Measurements from ENCODE around the gene FGF12. TPM values are rescaled to one million over a fixed set of nuclear protein-coding genes. Genes with fewer than 3 reads are reported as not detected.

Gene FGF12
- total and polyA plus RNA-seq, 5 experiments from 2014 or later = not detected

GRCh38 chr3:192570315-192570714 lies 157.0 kb downstream of the FGF12 start:
- peaks cover 11 to 50% (median 15%) of the 10 kb centered on the region in 5 donors for H3K27me3 Mint-ChIP-seq
- peaks cover 0 to 4% (median 0%) of the 10 kb centered on the region in 9 donors for H3K9me3 Mint-ChIP-seq
- no peak overlapping the region for H3K4me3 Mint-ChIP-seq
- peaks cover 0 to 10% (median 5%) of the 10 kb centered on the region in 4 donors for H3K4me1 Mint-ChIP-seq
- ATAC-seq = no peak
- no peak overlapping the region for H3K27ac Mint-ChIP-seq
- no peaks in the 10 kb centered on the region for H3K36me3 Mint-ChIP-seq
- DNase-seq = no peak
- POLR2A ChIA-PET = no interaction called here

GRCh38 chr3:192566706-192567290 lies 160.5 kb downstream of the FGF12 start:
- DNase-seq (peak; percentile 13 to 66 (median 31)), ATAC-seq (peak in 1 of 2 donors; percentile 52)
- no peak overlapping the region for H3K27ac Mint-ChIP-seq
- H3K4me1 Mint-ChIP-seq = peaks cover 0 to 10% (median 5%) of the 10 kb centered on the region in 4 donors
- no peaks in the 10 kb centered on the region for H3K9me3 Mint-ChIP-seq
- peaks cover 7 to 42% (median 15%) of the 10 kb centered on the region in 5 donors for H3K27me3 Mint-ChIP-seq
- POLR2A ChIA-PET = no interaction called here
- H3K36me3 Mint-ChIP-seq = no peaks in the 10 kb centered on the region
- no peak overlapping the region for H3K4me3 Mint-ChIP-seq

GRCh38 chr3:192564611-192565010 lies 162.7 kb downstream of the FGF12 start:
- Mint-ChIP-seq H3K36me3 (no peaks in the 10 kb centered on the region), H3K27ac (no peak overlapping the region)
- POLR2A ChIA-PET = no interaction called here

GRCh38 chr3:192563417-192563816 lies 163.9 kb downstream of the FGF12 start:
- POLR2A ChIA-PET = no interaction called here

More at GRCh38 chr3:192564611-192565010, 162.7 kb downstream of the FGF12 start:
- Mint-ChIP-seq H3K4me1 (no peaks in the 10 kb centered on the region), H3K27me3 (peaks cover 3 to 30% (median 5%) of the 10 kb centered on the region in 5 donors), H3K4me3 (no peak overlapping the region), H3K9me3 (no peaks in the 10 kb centered on the region)
- no peak for ATAC-seq
- DNase-seq = no peak

DNA sequence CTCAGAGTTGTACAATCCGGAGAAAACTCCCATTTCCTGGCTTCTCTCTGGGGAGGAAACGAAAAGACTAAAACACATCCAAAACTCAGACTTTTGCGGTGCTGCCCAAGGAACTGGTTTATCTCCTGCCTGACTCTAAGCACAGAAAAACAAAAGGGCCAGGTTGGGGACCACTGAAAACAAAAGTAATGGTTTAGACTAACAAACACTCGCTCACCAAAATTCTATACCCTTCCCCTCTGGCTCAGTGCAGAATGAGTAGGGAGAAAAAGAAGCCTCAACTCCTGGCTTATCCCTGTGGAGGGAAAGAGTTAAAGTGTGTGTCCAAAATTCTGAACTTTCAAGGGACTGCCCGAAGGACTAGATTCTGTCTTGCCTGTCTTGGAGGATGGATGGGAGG lies 173.6 kb downstream of the FGF12 start:
- no peak overlapping the region for H3K4me3 Mint-ChIP-seq
- no peak for ATAC-seq
- H3K4me1 Mint-ChIP-seq = no peaks in the 10 kb centered on the region
- H3K27ac Mint-ChIP-seq = no peak overlapping the region
- H3K27me3 Mint-ChIP-seq = peaks cover 9 to 20% (median 11%) of the 10 kb centered on the region in 5 donors
- peaks cover 0 to 17% (median 3%) of the 10 kb centered on the region in 3 donors for H3K36me3 Mint-ChIP-seq
- POLR2A ChIA-PET = no interaction called here
- peaks cover 6 to 47% (median 26%) of the 10 kb centered on the region in 9 donors for H3K9me3 Mint-ChIP-seq
- DNase-seq = no peak

More at GRCh38 chr3:192563417-192563816, 163.9 kb downstream of the FGF12 start:
- no peak for DNase-seq
- ATAC-seq = no peak
- Mint-ChIP-seq H3K4me3 (no peak overlapping the region), H3K27ac (no peak overlapping the region), H3K27me3 (peaks cover 0 to 18% (median 3%) of the 10 kb centered on the region in 5 donors), H3K4me1 (no peaks in the 10 kb centered on the region), H3K36me3 (no peaks in the 10 kb centered on the region), H3K9me3 (peaks cover 0 to 1% (median 0%) of the 10 kb centered on the region in 9 donors)

GRCh38 chr3:192550356-192550755 lies 177.0 kb downstream of the FGF12 start:
- Mint-ChIP-seq H3K27me3 (peaks cover 10 to 20% (median 12%) of the 10 kb centered on the region in 5 donors), H3K4me3 (no peak overlapping the region), H3K36me3 (peaks cover 0 to 17% (median 3%) of the 10 kb centered on the region in 3 donors), H3K27ac (no peak overlapping the region), H3K4me1 (no peaks in the 10 kb centered on the region), H3K9me3 (peaks cover 6 to 36% (median 18%) of the 10 kb centered on the region in 9 donors)
- ATAC-seq (no peak), DNase-seq (no peak)
- POLR2A ChIA-PET = no interaction called here

DNA sequence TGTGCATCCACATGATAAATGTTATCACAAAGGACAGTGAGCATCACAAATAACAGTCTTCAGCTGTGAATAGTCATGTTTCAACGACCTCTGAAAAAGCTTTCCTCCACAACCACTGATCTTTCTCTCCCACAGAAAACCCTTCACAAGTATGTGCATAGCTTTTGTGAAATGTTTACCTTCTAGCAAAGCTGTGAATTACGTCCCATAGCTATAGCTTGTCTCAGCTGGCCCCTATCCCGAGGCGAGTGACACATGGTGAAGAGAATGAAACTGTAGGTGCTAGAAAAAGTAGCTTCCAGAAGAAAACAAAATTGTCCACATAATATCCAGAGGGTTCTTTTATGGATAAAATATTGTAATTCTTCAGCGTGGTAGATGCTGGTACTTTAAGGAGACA lies 182.0 kb downstream of the FGF12 start:
- H3K9me3 Mint-ChIP-seq = peaks cover 0 to 16% (median 5%) of the 10 kb centered on the region in 9 donors
- no peak for DNase-seq
- H3K36me3 Mint-ChIP-seq = peaks cover 0 to 10% (median 0%) of the 10 kb centered on the region in 3 donors
- H3K27ac Mint-ChIP-seq = no peak overlapping the region
- POLR2A ChIA-PET = no interaction called here
- no peaks in the 10 kb centered on the region for H3K4me1 Mint-ChIP-seq
- ATAC-seq = no peak
- peaks cover under 1 to 24% (median 17%) of the 10 kb centered on the region in 5 donors for H3K27me3 Mint-ChIP-seq
- no peak overlapping the region for H3K4me3 Mint-ChIP-seq

DNA sequence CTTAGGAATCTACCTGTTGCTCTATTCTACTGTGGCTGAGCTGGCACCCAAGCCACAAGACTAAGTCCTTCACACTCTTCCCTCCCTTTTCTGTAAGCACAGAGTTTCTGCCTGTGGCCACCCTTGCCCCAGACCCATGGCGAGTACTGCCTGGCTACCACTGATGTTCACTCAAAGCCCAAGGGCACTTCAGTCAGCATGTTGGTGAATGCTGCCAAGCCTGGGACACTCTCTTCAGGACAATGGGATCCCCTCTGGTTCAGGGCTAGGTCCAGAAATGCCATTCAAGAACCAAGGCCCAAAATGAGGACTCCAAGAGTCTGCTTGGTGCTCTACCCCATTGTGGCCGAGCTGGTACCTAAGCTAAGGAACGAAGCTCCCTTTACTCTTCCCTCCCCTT lies 184.2 kb downstream of the FGF12 start:
- ATAC-seq (no peak), DNase-seq (no peak)
- Mint-ChIP-seq H3K27ac (no peak overlapping the region), H3K4me3 (no peak overlapping the region), H3K4me1 (no peaks in the 10 kb centered on the region), H3K27me3 (peaks cover 0 to 23% (median 16%) of the 10 kb centered on the region in 5 donors), H3K9me3 (peaks cover 0 to 15% (median 5%) of the 10 kb centered on the region in 9 donors), H3K36me3 (peaks cover 0 to 8% (median 0%) of the 10 kb centered on the region in 3 donors)
- POLR2A ChIA-PET = no interaction called here

DNA sequence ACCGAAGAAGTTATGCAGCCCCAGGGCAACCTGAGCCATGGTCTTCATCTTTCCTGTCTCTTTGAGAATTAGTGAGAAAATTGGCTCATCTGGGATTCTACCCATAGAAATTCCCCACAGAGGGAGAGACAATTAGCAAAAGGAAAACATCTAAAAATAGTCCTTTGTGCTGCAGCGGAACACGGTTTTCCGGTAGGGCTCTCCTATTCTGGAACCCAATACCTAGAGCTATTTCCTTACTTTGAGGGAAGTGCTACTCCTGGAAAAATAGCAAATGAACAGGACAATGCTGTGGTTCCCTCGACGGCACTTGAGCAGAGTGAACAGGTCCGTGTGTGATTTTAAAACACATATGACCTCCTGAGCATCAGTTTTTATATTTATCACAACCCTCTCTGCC lies 210.5 kb downstream of the FGF12 start:
- Mint-ChIP-seq H3K9me3 (peaks cover 0 to 8% (median 0%) of the 10 kb centered on the region in 9 donors), H3K27me3 (peaks cover 27 to 64% (median 36%) of the 10 kb centered on the region in 5 donors), H3K4me1 (peaks cover 0 to 10% (median 5%) of the 10 kb centered on the region in 4 donors), H3K27ac (no peak overlapping the region), H3K4me3 (no peak overlapping the region), H3K36me3 (no peaks in the 10 kb centered on the region)
- POLR2A ChIA-PET = no interaction called here
- ATAC-seq (no peak), DNase-seq (no peak)

DNA sequence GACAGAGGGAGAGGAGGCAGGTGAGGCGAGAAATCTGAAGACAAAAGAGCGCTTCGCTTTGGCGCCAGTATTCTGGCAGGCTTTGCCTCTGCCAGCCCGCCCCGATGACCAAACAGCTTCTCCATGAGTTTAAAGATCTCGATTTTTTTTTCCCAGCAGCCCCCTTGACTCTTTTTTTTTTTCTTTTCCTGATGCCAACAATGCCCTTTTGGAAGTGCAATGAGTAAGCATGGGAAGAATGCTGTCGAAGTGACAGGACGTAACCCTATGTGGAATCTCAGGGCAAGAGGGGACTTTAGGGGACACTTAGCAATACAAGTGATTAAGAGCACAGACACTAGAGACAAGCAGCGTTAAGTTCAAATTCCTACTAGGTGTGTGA lies 211.7 kb downstream of the FGF12 start:
- POLR2A ChIA-PET = no interaction called here
- peak overlapping the region in 4 of 10 donors; percentile 9 to 58 (median 46) for H3K4me3 Mint-ChIP-seq

GRCh38 chr3:192514754-192515663 lies 212.3 kb downstream of the FGF12 start:
- peaks cover 0 to 8% (median 5%) of the 10 kb centered on the region in 9 donors for H3K9me3 Mint-ChIP-seq
- H3K27ac Mint-ChIP-seq = no peak overlapping the region
- POLR2A ChIA-PET = no interaction called here
- H3K4me3 Mint-ChIP-seq = peak overlapping the region in 6 of 10 donors; percentile 39 to 58 (median 49)
- DNase-seq (peak in 2 of 10 donors; percentile 6 to 55), ATAC-seq (no peak)
- peaks cover 26 to 61% (median 34%) of the 10 kb centered on the region in 5 donors for H3K27me3 Mint-ChIP-seq
- peaks cover 0 to 10% (median 5%) of the 10 kb centered on the region in 4 donors for H3K4me1 Mint-ChIP-seq
- no peaks in the 10 kb centered on the region for H3K36me3 Mint-ChIP-seq

More for the DNA sequence above, 211.7 kb downstream of the FGF12 start:
- peaks cover 26 to 64% (median 34%) of the 10 kb centered on the region in 5 donors for H3K27me3 Mint-ChIP-seq
- H3K9me3 Mint-ChIP-seq = peaks cover 0 to 8% (median 3%) of the 10 kb centered on the region in 9 donors
- DNase-seq = no peak
- peaks cover 0 to 10% (median 5%) of the 10 kb centered on the region in 4 donors for H3K4me1 Mint-ChIP-seq
- no peaks in the 10 kb centered on the region for H3K36me3 Mint-ChIP-seq
- no peak for ATAC-seq
- H3K27ac Mint-ChIP-seq = no peak overlapping the region

GRCh38 chr3:192514081-192514753 lies 213.1 kb downstream of the FGF12 start:
- no peak for ATAC-seq
- Mint-ChIP-seq H3K27ac (peak overlapping the region in 1 of 10 donors; percentile 59), H3K27me3 (peaks cover 23 to 53% (median 33%) of the 10 kb centered on the region in 5 donors), H3K36me3 (no peaks in the 10 kb centered on the region), H3K4me1 (peaks cover 0 to 10% (median 5%) of the 10 kb centered on the region in 4 donors), H3K4me3 (peak overlapping the region in 9 of 10 donors; percentile 19 to 71 (median 39)), H3K9me3 (peaks cover 0 to 8% (median 5%) of the 10 kb centered on the region in 9 donors)
- POLR2A ChIA-PET = no interaction called here
- DNase-seq = no peak
